Right lobe of liver (tissue), 6 donors: ENCODE results near the gene SNURF. TPM values are rescaled to one million over a fixed set of nuclear protein-coding genes. Genes with fewer than 3 reads are reported as not detected.
"Not testable (repeated sequence)": the region's sequence is repeated elsewhere in the genome, so short reads cannot be mapped to it uniquely, and the experiment has no call there.

Source experiments
- ATAC-seq, 4 donors: fragments of 200-7000 bp; cut with Tn5 transposase; one replicate each; pipeline ENCODE4 v1.9.1; 2020; ENCODE audit warnings: mild to moderate bottlenecking in 4 of 4, moderate library complexity in 4 of 4
- DNase-seq, 3 donors: peaks; one replicate each; pipeline ENCODE4 v3.0.0-alpha.2; 2020
- H3K27ac ChIP-seq, 3 donors: fragments of 200-600 bp; one replicate each; pipeline ENCODE4 v1.8.0; 2022
- H3K27me3 ChIP-seq, 2 donors: fragments of 200-600 bp; one replicate each; pipeline ENCODE4 v1.8.0; 2022
- H3K36me3 ChIP-seq, 4 donors: fragments of 200-600 bp; sonication (generic) in 1 of 4; one replicate each; pipeline versions ENCODE4 v1.5.1 to v1.8.0; 2017 to 2022; ENCODE audit warnings: control low read depth in 1 of 4
- H3K4me1 ChIP-seq, 4 donors: fragments of 200-600 bp; sonication (generic) in 1 of 4; one replicate each; pipeline versions ENCODE4 v1.5.1 to v1.8.0; 2017 to 2022; ENCODE audit warnings: control low read depth in 1 of 4
- H3K4me3 ChIP-seq, 3 donors: fragments of 200-600 bp; one replicate each; pipeline ENCODE4 v1.8.0; 2022
- H3K9me3 ChIP-seq, 4 donors: fragments of 200-600 bp; sonication (generic) in 1 of 4; one replicate each; pipeline versions ENCODE4 v1.5.1 to v1.8.0; 2017 to 2022; ENCODE audit warnings: control low read depth in 1 of 4
- CTCF ChIP-seq, 4 donors: fragments of 200-600 bp in 3 of 4; fragments of 450-650 bp in 1 of 4; IDR thresholded peaks; one replicate each; pipeline versions ENCODE4 v1.5.1 to v1.8.0; 2016 to 2022; ENCODE audit warnings: antibody characterized with exemption in 4 of 4, mild to moderate bottlenecking in 2 of 4
- POLR2A ChIP-seq: fragments of 450-650 bp; IDR thresholded peaks from one replicate; pipeline ENCODE4 v1.6.1; 2017; ENCODE audit warnings: antibody characterized with exemption, mild to moderate bottlenecking
- WGBS: methylation state at CpG from one replicate; pipeline ENCODE4 v1.1.6; 2018; ENCODE audit warnings: low coverage, low lambda C conversion rate; ENCODE audit not compliant: insufficient coverage; ENCODE audit errors: missing lambda C conversion rate; 5-methylcytosine and 5-hydroxymethylcytosine counted together
- intact Hi-C, 2 donors: fragments of 100-400 bp; cut with DNase I; formaldehyde crosslinking; loops; one replicate each; pipeline versions ENCODE4 v1.11.2 to v1.14.1; 2022
- total RNA-seq, 6 experiments: library from RNA; depleted of rRNA in 2 of 6; stranded (reverse); fragments of >200 nt in 2 of 6; fragmentation: NEBNext Ultra II Directional in 3 of 6; extraction: Animal tissue kit (Norgen Biotek cat#: 25700) in 3 of 6; gene quantifications; one replicate each; pipeline versions ENCODE4 v1.1.0 to v1.2.4, GENCODE V29; 2016 to 2023
- donor health status: DM: no; HTN: yes; CAD: no.
- donor health status: DM: no; HTN: no; CAD: no.
- donor health status: DM: no; HTN: no; CAD: no.
- donor health status: DM: no; HTN: yes; CAD: no.
- donor health status: DM: no; HTN: yes; CAD: no.

Gene SNURF
- total RNA-seq, 6 experiments from 2014 or later = 0.99 to 5.1 (median 2.6) TPM; not detected in 1

DNA sequence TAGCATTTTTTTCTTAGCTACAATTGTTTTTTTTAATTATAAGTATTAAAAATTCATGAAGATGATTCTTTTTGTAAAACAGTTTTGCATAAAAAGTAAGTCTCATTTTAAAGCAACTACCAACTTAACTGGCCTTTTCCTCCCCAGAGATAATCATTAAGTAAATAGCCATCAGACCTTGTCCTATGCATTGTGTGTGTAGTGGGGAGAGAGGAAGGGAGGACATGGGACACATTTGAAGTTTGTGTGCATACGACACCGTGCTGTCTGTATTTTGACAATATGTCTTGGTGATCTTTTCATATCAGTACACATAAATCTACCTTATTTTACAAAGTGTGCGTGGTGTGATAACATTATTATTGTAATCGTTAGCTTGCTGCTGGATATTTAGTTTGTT is 8.1 kb downstream of the SNURF start:
- Histone ChIP-seq H3K4me3 (no peak overlapping the region), H3K36me3 (peaks cover 0 to 6% (median 0%) of the 10 kb centered on the region in 4 donors), H3K27me3 (no peaks in the 10 kb centered on the region), H3K27ac (no peak overlapping the region), H3K9me3 (no peaks in the 10 kb centered on the region), H3K4me1 (no peaks in the 10 kb centered on the region)
- TF ChIP-seq CTCF (IDR thresholded peaks at IDR 0.05) (no peak), POLR2A (no peak)
- DNase-seq = no peak
- 83% methylated on average over 4 of the region's 4 CpGs for WGBS
- intact Hi-C loops = no loop called here
- ATAC-seq = no peak

DNA sequence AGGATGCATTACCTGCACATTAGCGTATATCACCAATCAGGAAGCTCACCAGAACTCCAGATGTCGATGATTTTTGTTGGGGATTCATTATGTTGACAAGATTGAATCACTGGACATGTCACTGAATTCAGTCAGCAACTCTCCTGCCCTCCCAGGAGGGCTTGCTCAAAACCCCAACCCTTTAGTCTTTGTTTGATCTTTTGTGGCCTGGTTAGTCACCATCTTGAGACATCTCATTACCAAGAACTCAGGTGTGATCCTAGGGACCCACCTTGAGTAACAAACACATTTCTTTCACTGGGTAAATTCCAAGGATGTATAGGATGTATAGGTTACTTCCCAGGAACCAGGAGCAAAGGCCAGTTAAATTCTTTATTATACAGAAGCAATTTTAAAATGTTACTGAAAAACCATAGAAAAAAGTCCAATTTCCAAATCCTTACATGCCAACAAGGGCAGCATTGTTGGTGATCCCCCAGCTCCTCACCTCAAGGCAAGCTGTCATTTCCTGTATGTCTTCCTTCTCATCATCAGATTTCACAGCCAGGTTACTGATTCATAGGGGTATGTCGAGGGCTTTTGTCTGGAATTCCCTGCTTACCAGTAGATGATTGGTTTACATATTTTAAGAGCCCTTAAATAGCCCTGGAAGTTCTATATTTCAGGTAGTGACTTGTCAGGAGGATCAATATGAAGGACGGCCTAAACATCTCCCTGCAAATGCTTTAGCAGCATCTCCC is 11.7 kb downstream of the SNURF start:
- Histone ChIP-seq H3K4me1 (no peaks in the 10 kb centered on the region), H3K9me3 (no peaks in the 10 kb centered on the region), H3K27ac (no peak overlapping the region), H3K4me3 (no peak overlapping the region), H3K27me3 (no peaks in the 10 kb centered on the region), H3K36me3 (peaks cover 0 to 6% (median 3%) of the 10 kb centered on the region in 4 donors)
- DNase-seq (no peak), ATAC-seq (no peak)
- intact Hi-C loops = no loop called here
- WGBS = 52% methylated on average over 4 of the region's 4 CpGs
- no peak for TF ChIP-seq CTCF (IDR thresholded peaks at IDR 0.05)
- no peak for TF ChIP-seq POLR2A

GRCh38 chr15:24971052-24971451 is 16.3 kb downstream of the SNURF start:
- DNase-seq = no peak
- Histone ChIP-seq H3K27ac (no peak overlapping the region), H3K9me3 (no peaks in the 10 kb centered on the region), H3K4me1 (no peaks in the 10 kb centered on the region), H3K27me3 (no peaks in the 10 kb centered on the region), H3K36me3 (peaks cover 0 to 10% (median 5%) of the 10 kb centered on the region in 4 donors), H3K4me3 (no peak overlapping the region)
- intact Hi-C loops = no loop called here
- no peak for TF ChIP-seq CTCF (IDR thresholded peaks at IDR 0.05)
- TF ChIP-seq POLR2A = no peak
- ATAC-seq = no peak
- WGBS = 60% methylated on average over 3 of the region's 3 CpGs

DNA sequence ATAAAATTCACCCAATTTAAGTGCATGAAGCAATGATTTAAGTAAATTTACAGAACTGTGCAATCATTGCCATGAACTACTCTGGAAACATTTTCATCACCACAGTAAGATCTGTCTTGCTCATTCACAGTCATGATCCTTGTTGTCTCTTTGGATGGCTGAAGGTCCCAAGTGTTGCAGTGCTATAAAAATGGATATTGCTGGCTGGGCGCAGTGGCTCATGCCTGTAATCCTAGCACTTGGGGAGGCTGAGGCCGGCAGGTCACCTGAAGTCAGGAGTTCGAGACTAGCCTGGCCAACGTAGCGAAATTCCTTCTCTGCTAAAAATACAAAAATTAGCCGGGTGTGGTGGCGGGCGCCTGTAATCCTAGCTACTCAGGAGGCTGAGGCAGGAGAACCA is 17.0 kb downstream of the SNURF start:
- ATAC-seq = no peak
- H3K4me1 ChIP-seq = no peaks in the 10 kb centered on the region
- no peak overlapping the region for H3K4me3 ChIP-seq
- H3K36me3 ChIP-seq = peaks cover 0 to 13% (median 7%) of the 10 kb centered on the region in 4 donors
- DNase-seq = no peak
- 60% methylated on average over 2 of the region's 8 CpGs for WGBS
- no peak overlapping the region for H3K27ac ChIP-seq
- intact Hi-C loops = no loop called here
- H3K9me3 ChIP-seq = no peaks in the 10 kb centered on the region
- no peaks in the 10 kb centered on the region for H3K27me3 ChIP-seq
- TF ChIP-seq POLR2A (no peak), CTCF (IDR thresholded peaks at IDR 0.05) (no peak)

GRCh38 chr15:24972707-24973106 is 17.9 kb downstream of the SNURF start:
- intact Hi-C loops, H3K4me3 ChIP-seq, H3K27ac ChIP-seq, DNase-seq, ATAC-seq, H3K9me3 ChIP-seq, H3K4me1 ChIP-seq, H3K27me3 ChIP-seq: not testable (repeated sequence)
- 75% methylated on average over 3 of the region's 5 CpGs for whole genome bisulfite sequencing
- H3K36me3 ChIP-seq = peaks cover 0 to 18% (median 7%) of the 10 kb centered on the region in 4 donors
